ENCODE measurements around the gene NOL11. TPM values are rescaled to one million over a fixed set of nuclear protein-coding genes. Genes with fewer than 3 reads are reported as not detected.
A peak's percentile ranks its signal among the peaks of the same experiment; 100 is the strongest.
"Not testable (repeated sequence)": the region's sequence is repeated elsewhere in the genome, so short reads cannot be mapped to it uniquely, and the experiment has no call there.

NOL11 gene
- total and polyA plus RNA-seq, 12 donors = 21.7 to 44.8 (median 24.7) TPM

DNA sequence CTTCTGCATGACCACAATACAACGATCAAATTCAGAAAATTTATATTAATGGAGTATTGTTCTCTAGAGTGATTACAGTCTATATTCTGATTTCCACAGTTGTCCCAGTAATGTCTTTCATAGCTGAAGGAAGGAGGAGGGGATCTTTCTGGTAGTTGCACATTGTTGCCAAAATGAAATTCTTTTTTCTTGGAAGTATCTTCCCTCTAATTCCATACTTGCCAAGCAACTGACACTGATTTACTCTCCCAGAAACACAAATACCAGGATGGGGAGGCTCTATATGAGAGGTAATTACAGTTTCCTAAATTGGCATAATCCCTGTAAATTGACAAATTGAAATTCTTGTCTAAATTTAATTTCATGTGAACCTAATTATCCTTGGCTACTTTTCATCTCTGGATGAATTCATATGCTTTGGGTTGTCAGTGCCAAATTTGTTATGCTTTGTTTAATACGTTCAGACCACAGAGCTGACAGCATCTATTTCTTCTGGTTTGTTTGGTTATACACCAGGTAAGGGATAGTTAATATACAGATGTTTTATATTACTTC is 30.0 kb downstream of the NOL11 start:
- no peak for DNase-seq
- H3K27ac ChIP-seq = no peak overlapping the region
- no peaks in the 10 kb centered on the region for H3K4me1 ChIP-seq
- H3K4me3 ChIP-seq = no peak overlapping the region
- 71 to 76% methylated on average over 2 of the region's 2 CpGs for WGBS, 2 donors
- H3K27me3 ChIP-seq = no peaks in the 10 kb centered on the region
- peaks cover 0 to 89% (median 55%) of the 10 kb centered on the region in 9 donors for H3K36me3 ChIP-seq
- TF ChIP-seq, protein P1, sequence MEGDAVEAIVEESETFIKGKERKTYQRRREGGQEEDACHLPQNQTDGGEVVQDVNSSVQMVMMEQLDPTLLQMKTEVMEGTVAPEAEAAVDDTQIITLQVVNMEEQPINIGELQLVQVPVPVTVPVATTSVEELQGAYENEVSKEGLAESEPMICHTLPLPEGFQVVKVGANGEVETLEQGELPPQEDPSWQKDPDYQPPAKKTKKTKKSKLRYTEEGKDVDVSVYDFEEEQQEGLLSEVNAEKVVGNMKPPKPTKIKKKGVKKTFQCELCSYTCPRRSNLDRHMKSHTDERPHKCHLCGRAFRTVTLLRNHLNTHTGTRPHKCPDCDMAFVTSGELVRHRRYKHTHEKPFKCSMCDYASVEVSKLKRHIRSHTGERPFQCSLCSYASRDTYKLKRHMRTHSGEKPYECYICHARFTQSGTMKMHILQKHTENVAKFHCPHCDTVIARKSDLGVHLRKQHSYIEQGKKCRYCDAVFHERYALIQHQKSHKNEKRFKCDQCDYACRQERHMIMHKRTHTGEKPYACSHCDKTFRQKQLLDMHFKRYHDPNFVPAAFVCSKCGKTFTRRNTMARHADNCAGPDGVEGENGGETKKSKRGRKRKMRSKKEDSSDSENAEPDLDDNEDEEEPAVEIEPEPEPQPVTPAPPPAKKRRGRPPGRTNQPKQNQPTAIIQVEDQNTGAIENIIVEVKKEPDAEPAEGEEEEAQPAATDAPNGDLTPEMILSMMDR (IDR thresholded peaks at IDR 0.05) = no peak
- intact Hi-C loops (cut with DNase I) = no loop called here
- no peak for ATAC-seq
- no peaks in the 10 kb centered on the region for H3K9me3 ChIP-seq

DNA sequence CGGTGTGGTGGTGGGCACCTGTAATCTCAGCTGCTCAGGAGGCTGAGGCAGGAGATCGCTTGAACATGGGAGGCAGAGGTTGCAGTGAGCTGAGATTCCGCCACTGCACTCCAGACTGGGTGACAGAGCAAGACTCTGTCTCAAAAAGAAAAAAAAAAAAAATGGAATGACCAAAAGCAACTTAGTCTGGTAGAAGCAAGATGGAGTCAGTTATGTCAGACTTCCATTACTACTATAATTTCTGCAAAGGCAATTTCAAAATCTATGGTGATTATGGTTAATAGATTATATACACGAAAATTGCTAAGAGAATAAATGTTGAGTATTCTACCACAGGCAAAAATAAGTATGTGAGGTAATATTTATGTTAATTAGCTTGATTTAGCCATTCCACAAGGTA is 32.3 kb downstream of the NOL11 start:
- Histone ChIP-seq H3K27me3 (no peaks in the 10 kb centered on the region), H3K9me3 (no peaks in the 10 kb centered on the region), H3K4me1 (no peaks in the 10 kb centered on the region), H3K27ac (no peak overlapping the region), H3K36me3 (peaks cover 0 to 69% (median 35%) of the 10 kb centered on the region in 9 donors), H3K4me3 (no peak overlapping the region)
- ATAC-seq = no peak
- DNase-seq = no peak
- 98 to 99% methylated on average over 4 of the region's 4 CpGs for WGBS, 2 donors
- TF ChIP-seq, protein P1 (IDR thresholded peaks at IDR 0.05) = no peak
- intact Hi-C loops (cut with DNase I) = no loop called here

DNA sequence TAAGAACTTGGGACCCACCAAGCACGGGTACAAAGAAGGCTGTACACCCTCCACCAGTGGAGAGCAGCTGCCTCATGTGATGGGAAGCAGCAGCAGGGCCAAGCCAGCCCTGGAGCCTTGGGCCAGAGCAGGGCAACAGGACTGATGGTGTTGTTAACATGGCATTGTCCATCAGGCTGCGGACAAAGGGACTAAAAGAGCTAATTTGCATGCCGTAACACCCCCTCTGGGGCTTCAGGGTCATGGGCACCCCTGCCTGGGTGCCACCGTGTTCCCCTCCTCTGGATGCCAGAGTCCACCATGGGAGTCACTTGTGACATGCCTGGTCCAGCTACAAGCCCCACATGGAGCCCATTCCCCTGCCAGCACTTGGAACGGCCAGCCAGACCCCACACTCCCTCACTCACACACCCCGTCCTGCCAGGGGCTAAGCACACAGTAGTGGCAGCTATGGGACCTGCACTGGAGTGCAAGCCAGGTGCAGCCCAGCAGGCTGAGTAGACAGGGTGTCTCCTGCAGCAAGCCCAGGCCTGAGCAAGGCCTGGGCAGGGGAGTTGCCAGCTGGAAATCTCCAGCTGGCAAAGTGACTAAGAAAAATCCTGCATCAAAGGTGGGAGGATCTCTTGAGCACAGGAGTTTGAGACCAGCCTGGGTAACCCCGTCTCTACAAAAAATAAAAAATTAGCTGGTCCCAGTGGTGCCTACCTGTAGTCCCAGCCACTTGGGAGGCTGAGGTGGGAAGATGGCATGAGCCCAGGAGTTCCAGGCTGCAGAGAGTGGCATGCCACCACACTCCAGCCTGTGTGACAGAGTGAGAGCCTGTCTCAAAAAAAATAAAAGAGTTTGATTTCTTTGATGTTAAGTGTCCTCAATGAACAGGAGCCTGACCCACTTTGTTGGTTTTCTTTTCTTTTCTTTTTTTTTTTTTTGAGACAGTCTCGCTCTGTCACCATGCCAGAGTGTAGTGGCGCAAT is 33.7 kb downstream of the NOL11 start:
- H3K36me3 ChIP-seq = peaks cover 0 to 56% (median 25%) of the 10 kb centered on the region in 9 donors
- no peaks in the 10 kb centered on the region for H3K9me3 ChIP-seq
- no peak overlapping the region for H3K4me3 ChIP-seq
- intact Hi-C loops (cut with DNase I) = no loop called here
- ATAC-seq (peak in 2 of 8 donors; percentile 18 to 59), DNase-seq (no peak)
- H3K27me3 ChIP-seq = no peaks in the 10 kb centered on the region
- H3K27ac ChIP-seq = no peak overlapping the region
- no peaks in the 10 kb centered on the region for H3K4me1 ChIP-seq
- TF ChIP-seq, protein P1 (IDR thresholded peaks at IDR 0.05) = no peak
- WGBS, 2 donors = 84 to 85% methylated on average over 9 of the region's 9 CpGs

DNA sequence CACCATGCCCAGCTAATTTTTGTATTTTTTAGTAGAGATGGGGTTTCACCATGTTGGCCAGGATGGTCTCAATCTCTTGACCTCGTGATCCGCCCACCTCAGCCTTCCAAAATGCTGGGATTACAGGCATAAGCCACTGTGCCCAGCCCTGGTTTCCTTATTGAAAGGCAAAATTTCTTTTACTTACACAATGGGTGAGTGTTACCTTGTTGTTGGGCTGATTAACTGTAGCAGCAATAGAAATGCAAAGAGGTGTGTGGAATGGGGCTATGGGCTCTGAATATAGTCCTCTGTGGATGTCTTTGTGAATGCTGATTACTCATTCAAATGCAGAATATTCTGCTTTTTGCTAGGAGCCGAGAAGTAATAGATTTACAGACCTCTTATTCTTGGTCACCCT is 34.4 kb downstream of the NOL11 start:
- H3K27ac ChIP-seq; DNase-seq; H3K9me3 ChIP-seq; H3K4me3 ChIP-seq; H3K4me1 ChIP-seq; intact Hi-C loops (cut with DNase I); ATAC-seq; H3K27me3 ChIP-seq: not testable (repeated sequence)
- 98 to 99% methylated on average over 3 of the region's 3 CpGs for WGBS, 2 donors
- peaks cover 0 to 48% (median 21%) of the 10 kb centered on the region in 9 donors for H3K36me3 ChIP-seq
